ENCODE results near the gene SPCS3. TPM values are rescaled to one million over a fixed set of nuclear protein-coding genes. Genes with fewer than 3 reads are reported as not detected.

Gene SPCS3
- 42.2 and 53.1 TPM in 2 replicates for total RNA-seq

GRCh38 chr4:176319704-176320339 lies at the start of gene SPCS3:
Gene SPCS3, plus strand, starts transcription at chr4:176319966. Its CDS starts 111 bp downstream, at chr4:176320077.

Other genes starting within 250 kb of the SPCS3 start
- 0.73 TPM in 1 of 2 replicates, not detected in the other for gene SPATA4, start 124.4 kb upstream of the SPCS3 start, total RNA-seq
- gene ASB5, start 50.7 kb upstream of the SPCS3 start, total RNA-seq: not detected in 2 replicates